Measurements from ENCODE around the gene KRTAP16-1.
"Not testable (repeated sequence)": the region's sequence is repeated elsewhere in the genome, so short reads cannot be mapped to it uniquely, and the experiment has no call there.

The KRTAP16-1 gene, protein sequence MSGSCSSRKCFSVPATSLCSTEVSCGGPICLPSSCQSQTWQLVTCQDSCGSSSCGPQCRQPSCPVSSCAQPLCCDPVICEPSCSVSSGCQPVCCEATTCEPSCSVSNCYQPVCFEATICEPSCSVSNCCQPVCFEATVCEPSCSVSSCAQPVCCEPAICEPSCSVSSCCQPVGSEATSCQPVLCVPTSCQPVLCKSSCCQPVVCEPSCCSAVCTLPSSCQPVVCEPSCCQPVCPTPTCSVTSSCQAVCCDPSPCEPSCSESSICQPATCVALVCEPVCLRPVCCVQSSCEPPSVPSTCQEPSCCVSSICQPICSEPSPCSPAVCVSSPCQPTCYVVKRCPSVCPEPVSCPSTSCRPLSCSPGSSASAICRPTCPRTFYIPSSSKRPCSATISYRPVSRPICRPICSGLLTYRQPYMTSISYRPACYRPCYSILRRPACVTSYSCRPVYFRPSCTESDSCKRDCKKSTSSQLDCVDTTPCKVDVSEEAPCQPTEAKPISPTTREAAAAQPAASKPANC

DNA sequence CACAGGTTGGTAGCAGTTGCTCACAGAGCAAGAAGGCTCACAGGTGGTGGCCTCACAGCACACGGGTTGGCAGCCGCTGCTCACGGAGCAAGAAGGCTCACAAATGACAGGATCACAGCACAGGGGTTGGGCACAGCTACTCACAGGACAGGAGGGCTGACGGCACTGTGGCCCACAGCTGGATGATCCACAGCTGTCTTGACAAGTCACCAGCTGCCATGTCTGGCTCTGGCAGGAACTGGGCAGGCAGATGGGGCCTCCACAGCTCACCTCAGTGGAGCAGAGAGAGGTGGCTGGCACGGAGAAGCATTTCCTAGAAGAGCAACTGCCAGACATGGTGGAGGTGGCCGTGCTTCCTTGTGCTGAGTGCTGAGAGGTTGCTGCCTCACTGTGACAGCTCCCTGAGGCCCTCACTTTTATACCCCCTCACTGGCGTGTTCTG lies at the start of gene KRTAP16-1:
Gene KRTAP16-1 (minus strand): TSS at position 392 of the 442 bp plus-strand sequence. CDS start 56 bp downstream, at position 336.
- peak in 1 of 14 donors; percentile 80 for DNase-seq

GRCh38 chr17:41354536-41354935 lies 45.4 kb upstream of the KRTAP16-1 start:
- no peak for DNase-seq

GRCh38 chr17:41352597-41353366 lies 43.7 kb upstream of the KRTAP16-1 start:
- DNase-seq = no peak

GRCh38 chr17:41351177-41351576 lies 42.1 kb upstream of the KRTAP16-1 start:
- no peak for DNase-seq

DNA sequence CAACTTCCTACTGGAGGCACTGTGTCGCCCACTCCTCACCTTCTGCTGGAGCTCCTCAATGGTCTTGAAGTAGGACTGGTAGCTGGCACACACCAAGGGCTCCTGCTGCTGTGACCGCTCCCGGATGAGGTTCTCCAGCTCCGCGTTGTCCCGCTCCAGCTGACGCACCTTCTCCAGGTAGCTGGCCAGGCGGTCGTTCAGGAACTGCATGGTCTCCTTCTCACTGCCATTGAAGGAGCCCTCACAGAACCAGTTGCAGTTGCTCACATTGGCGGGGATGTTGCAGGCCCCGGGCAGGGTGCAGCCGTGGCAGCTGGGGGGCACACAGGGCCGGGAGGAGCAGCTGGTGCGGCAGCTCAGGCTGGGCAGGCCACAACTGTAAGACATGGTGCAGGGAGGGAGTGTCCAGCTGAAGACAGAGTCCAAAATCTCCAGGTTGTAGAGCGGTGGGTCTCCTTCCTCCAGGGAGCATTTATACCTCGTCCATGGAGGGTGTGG lies 41.3 kb upstream of the KRTAP16-1 start, which contains the start of gene KRT33A:
Gene KRT33A (minus strand): TSS at position 448 of the 498 bp plus-strand sequence. CDS start 61 bp downstream, at position 387.
- not testable (repeated sequence) for DNase-seq

- no peak for DNase-seq
These were observed 39.0 kb upstream of the KRTAP16-1 start for GRCh38 chr17:41347869-41348760.

DNA sequence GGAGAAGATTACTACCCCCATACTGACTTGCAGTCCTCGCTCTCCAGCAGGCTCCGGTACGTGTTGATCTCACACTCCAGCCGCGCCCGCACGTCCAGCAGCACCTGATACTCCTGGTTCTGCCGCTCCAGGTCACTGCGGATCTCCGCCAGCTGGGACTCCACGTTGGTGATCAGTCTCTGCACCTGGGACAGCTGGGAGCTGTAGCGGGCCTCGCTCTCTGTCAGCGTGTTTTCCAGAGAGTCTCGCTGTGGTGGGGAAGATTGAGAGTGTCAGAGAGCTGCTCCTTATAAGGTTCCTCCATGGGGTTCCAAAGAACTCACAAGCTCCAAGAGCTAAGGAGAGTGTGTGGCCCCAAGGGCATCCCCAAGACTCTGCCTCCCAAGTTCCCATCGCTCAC lies 37.3 kb upstream of the KRTAP16-1 start:
- DNase-seq = not testable (repeated sequence)

DNA sequence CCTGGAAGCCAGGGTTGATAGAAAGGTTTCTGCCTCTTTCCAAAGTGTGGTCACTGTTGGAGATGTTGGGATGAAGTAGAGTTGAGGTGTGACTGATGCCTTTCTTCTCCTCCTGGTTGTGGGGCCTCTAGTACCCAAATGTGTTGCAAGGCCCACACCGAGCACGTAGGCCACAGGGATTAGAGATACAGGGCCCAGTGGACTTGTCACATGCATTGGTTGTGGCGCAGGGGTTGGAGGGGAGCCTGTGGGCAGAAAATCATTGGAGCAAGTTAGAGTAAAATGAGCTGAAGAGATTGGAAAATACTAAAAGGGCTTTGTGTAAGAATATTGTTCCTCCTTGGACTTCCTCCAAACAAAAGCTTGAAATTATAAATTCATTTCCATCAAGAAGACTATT lies 36.9 kb upstream of the KRTAP16-1 start:
- no peak for DNase-seq

DNA sequence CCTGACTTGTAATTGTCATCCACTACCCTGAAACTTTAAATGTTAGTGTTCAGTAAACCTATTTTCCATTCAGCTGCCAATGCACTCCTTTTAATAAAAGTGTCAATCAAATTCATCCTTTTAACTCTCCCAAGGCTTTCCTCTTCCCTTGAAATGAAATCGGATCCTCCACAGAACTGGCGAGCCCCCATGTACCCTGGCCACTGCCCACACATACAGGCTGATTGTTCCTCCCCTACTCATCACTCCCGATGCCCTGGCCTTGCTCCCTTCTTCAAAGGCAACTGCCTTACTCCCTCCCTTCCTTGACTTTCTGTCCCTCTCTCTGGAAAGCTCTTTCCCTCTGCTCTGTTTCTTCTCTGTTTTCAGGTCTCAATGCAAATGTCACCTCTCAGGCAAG lies 33.9 kb upstream of the KRTAP16-1 start:
- DNase-seq = no peak

DNA sequence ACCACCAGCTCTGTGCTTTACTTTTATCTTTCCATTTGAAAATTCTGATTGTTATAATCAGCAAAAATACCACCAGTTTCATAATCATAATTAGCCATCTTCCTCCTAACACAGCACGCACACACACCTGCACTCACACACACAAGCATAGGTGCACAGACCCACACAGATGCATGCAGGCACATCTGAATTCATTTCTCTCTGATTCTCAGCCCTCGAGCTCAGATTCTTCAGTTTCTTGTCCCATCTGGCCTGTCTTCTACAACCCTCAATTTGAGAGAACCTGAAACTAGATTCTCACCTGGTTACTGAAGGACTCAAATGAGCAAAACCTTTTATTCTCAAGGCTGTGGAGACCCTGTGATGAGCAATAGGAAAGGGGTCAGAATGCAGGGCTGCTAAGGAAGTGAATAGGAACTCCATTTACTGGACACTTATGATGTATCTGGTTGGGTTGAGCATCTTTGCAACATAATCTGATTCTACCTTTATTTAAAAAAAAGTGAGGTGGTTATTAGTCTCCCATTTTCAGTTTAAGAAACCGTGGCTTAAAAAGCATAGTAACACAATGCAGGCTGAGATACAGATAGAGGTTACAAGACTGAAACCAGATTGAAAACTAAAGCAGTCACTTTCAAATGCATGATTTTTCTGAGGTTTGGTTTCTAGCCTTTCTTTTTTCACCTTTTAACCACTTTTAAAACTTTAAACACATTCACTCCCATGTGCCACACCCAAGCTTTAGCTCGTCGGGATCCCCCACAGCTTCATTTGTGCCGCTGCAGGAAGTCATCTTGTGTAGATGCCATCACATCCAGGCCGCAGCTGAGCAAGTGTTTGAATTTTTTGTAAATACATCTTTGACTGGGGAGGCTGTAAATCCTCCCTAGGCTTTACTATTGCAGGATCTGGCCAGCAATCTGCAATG lies 32.1 kb upstream of the KRTAP16-1 start:
- DNase-seq = no peak

GRCh38 chr17:41340494-41340893 lies 31.4 kb upstream of the KRTAP16-1 start:
- DNase-seq = no peak

GRCh38 chr17:41339571-41340172 lies 30.6 kb upstream of the KRTAP16-1 start:
- DNase-seq = no peak

DNA sequence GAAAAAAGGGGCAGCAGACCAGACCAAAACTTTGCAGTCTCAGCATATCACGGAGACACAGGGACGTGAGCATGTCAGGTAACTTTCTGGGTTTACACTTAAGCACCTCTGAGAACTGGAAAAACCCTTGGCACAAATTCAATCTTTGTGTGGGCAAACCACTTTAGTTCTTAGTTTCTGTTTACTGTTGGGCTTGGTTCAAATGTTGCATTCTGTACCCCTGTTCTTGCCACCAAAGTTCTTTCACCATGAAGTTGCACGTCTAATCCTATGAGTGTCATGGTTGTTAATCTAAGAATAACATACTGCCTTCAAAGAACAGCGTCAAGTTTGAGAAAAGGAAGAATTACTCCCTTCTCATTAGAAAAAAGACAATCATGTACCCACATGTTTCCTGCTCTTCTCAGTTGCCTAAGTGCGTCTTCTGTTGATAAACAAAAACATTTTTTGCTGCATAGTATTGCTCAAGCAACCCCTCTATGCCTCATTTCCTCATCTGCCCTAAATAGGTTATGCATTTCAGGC lies 29.9 kb upstream of the KRTAP16-1 start:
- DNase-seq = no peak

DNA sequence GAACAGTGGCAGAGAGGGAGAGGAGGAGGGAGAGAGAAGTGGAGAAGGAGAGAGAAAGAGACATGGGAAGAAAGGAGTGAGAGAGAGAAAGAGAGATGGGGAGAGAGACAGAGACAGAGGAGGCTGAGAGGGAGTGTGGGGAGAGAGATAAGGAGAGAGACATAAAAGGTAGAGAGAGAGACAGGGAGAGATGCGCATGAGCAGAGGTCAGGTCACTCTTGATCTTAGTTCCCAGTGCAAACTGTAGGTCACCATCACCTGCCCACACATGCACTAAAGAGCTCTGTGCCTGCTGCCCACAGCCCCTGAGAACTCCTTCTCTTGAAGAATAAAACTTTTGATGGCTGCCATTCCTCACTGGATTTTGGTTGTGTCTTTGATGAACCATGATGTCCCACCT lies 26.6 kb upstream of the KRTAP16-1 start:
- DNase-seq = no peak

DNA sequence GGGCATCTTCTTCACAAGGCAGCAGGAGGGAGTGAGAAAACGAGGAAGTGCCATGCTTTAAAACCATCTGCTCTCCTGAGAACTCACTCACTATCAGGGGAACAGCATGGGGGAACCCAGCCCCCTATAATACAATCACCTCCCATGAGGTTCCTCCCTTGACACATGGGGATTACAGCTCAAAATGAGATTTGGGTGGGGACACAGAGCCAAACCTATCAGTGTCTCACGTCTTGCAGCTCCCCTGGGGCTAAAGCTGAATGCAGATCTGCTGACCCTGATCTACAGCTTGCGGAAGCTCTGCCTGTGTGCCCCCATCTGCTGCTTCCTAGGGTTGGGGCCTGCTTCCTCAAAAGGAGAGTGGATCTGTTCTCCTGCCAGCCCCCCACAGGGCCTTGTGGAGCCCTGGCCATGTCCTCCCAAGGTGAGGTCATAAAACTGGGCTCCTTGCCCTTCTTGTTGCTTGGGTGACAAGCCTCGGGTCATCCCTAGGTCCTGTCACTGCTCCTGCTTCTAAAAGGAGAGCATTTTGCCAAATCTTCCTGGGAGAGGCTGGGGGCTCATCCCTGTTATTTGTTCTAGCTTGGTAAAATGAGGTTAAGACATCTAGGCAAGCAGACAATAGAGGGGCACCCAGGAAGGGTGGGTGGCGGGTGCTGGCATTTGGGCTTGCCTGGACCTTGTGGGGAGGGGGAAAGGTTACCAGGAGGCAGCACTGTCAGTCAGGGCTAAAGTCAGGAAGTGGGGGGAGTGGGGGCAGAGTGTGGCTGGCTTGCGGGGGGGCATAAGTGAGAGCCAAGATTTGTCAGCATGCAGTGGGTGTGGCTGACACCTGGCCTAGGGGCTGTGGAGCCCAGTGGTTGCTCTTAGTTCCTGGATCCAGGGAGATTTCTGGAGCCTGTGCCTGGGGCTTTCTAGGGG lies 25.5 kb upstream of the KRTAP16-1 start:
- no peak for DNase-seq

GRCh38 chr17:41333836-41334235 lies 24.7 kb upstream of the KRTAP16-1 start:
- DNase-seq = no peak

- DNase-seq = no peak
These were observed 24.0 kb upstream of the KRTAP16-1 start for GRCh38 chr17:41333098-41333497.

- no peak for DNase-seq
These were observed 23.1 kb upstream of the KRTAP16-1 start for GRCh38 chr17:41332239-41332638.

DNA sequence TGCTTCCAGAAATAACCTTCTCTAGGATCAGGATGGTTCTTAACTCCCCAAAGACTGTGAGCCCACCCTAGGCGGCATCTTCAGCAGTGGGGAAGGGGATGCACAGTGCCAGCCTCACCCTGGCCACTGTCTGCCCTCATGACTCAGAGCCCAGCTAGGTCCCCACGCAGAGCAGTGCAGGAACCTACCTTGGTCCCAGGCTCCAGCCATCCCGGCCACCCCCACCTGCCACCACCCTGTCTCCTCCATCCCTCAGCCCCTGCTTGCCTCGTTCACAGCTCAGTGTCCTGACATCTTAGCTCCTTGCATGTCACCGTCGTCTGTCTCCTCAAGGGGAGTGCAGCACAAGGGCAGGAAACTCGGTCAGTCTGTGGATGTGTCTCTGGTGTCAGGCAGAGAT lies 22.5 kb upstream of the KRTAP16-1 start:
- DNase-seq = no peak
